Natural killer cell (primary cell): ENCODE results near the gene UBP1. TPM values are rescaled to one million over a fixed set of nuclear protein-coding genes. Genes with fewer than 3 reads are reported as not detected.
"Not testable (repeated sequence)": the region's sequence is repeated elsewhere in the genome, so short reads cannot be mapped to it uniquely, and the experiment has no call there.

Source experiments
- ATAC-seq, 3 donors: fragments of 150-1000 bp in 2 of 3; fragments of 200-7000 bp in 1 of 3; cut with Tn5 transposase; 1 replicate in 1 of 3; 2 replicates in 2 of 3; pipeline ENCODE4 v1.10.0; 2021; ENCODE audit warnings: mild to moderate bottlenecking in 2 of 3, moderate library complexity in 2 of 3
- DNase-seq, 2 donors: peaks; one replicate each; pipeline versions ENCODE4 v3.0.0 to v3.0.0-alpha.2; 2013 to 2021; ENCODE audit warnings: mixed read lengths in 1 of 2
- H3K27ac ChIP-seq: one replicate; pipeline ENCODE4 v1.5.1; 2013; ENCODE audit warnings: mild to moderate bottlenecking, low read length
- H3K27me3 ChIP-seq: one replicate; pipeline ENCODE4 v1.6.1; 2013; ENCODE audit warnings: low read length; ENCODE audit not compliant: control insufficient read depth, insufficient read depth
- H3K36me3 ChIP-seq: one replicate; pipeline ENCODE4 v1.6.1; 2013; ENCODE audit warnings: low read length; ENCODE audit not compliant: control insufficient read depth, insufficient read depth
- H3K4me1 ChIP-seq: one replicate; pipeline ENCODE4 v1.6.1; 2013; ENCODE audit warnings: low read length; ENCODE audit not compliant: control insufficient read depth, insufficient read depth
- H3K4me3 ChIP-seq: one replicate; pipeline ENCODE4 v1.5.1; 2013; ENCODE audit warnings: low read length
- H3K9me3 ChIP-seq: one replicate; pipeline ENCODE4 v1.6.1; 2013; ENCODE audit warnings: low read length; ENCODE audit not compliant: control insufficient read depth, insufficient read depth
- H3K27ac Mint-ChIP-seq, 2 donors: one replicate each; pipeline ENCODE4 v1.8.0; 2022; ENCODE audit warnings: mild to moderate bottlenecking in 2 of 2, mixed read lengths in 2 of 2, moderate library complexity in 1 of 2
- H3K27me3 Mint-ChIP-seq, 2 donors: one replicate each; pipeline ENCODE4 v1.8.0; 2022; ENCODE audit warnings: low read depth in 2 of 2, mixed read lengths in 2 of 2
- H3K36me3 Mint-ChIP-seq: one replicate; pipeline ENCODE4 v1.8.0; 2022; ENCODE audit warnings: mixed read lengths
- H3K4me1 Mint-ChIP-seq, 2 donors: one replicate each; pipeline ENCODE4 v1.8.0; 2022; ENCODE audit warnings: mixed read lengths in 2 of 2
- H3K4me3 Mint-ChIP-seq: one replicate; pipeline ENCODE4 v1.8.0; 2022; ENCODE audit warnings: mild to moderate bottlenecking, moderate library complexity, mixed read lengths
- H3K9me3 Mint-ChIP-seq, 2 donors: one replicate each; pipeline ENCODE4 v1.8.0; 2022; ENCODE audit warnings: mixed read lengths in 2 of 2
- WGBS: methylation state at CpG from one replicate; pipeline ENCODE4 v1.1.7; 2013; ENCODE audit warnings: missing lambda C conversion rate; ENCODE audit not compliant: insufficient coverage; 5-methylcytosine and 5-hydroxymethylcytosine counted together
- intact Hi-C: fragments of 100-400 bp; cut with micrococcal nuclease; formaldehyde crosslinking; loops from one replicate; pipeline ENCODE4 v1.14.2; 2022
- total RNA-seq, 4 donors: library from RNA; stranded (reverse); fragments of 120-200 nt in 1 of 4; gene quantifications; one replicate each; pipeline versions ENCODE4 v1.2.3 to v1.2.4, GENCODE V29; 2013 to 2022
- TF ChIP-seq, protein P1 (sequence below): fragments of 200-600 bp; IDR thresholded peaks from one replicate; pipeline ENCODE4 v1.8.0; 2022; ENCODE audit warnings: antibody characterized with exemption

UBP1 gene
- total RNA-seq, 3 donors from 2014 or later (not counting 1 experiment from before 2014, with no cell fraction given) = 70.3 to 78.4 (median 76.7) TPM

DNA sequence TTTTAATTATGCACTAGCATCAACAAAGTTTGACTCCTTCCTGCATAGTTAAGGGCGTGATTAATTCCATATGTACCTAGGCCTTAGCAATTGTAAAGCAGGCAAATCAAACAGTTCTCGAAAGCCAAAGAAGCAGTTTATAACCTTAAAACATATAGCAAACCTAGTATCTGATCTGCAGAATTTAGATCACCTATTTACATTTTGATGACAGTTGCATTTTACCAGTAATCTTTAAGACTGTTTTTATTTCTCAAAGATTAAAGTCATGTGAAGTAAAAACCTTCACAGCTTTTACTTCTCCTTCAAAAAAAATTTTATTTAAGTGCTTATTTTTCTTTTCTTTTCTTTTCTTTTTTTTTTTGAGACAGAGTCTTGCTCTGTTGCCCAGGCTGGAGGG, 20.9 kb upstream of the UBP1 start:
- Mint-ChIP-seq H3K27ac (no peak overlapping the region), H3K4me3 (no peak overlapping the region), H3K27me3 (no peaks in the 10 kb centered on the region), H3K9me3 (peaks cover 7 to 8% of the 10 kb centered on the region in 2 donors), H3K4me1 (no peaks in the 10 kb centered on the region), H3K36me3 (peaks cover 34% of the 10 kb centered on the region)
- H3K27ac ChIP-seq = no peak overlapping the region
- no peaks in the 10 kb centered on the region for H3K4me1 ChIP-seq
- TF ChIP-seq, protein P1, sequence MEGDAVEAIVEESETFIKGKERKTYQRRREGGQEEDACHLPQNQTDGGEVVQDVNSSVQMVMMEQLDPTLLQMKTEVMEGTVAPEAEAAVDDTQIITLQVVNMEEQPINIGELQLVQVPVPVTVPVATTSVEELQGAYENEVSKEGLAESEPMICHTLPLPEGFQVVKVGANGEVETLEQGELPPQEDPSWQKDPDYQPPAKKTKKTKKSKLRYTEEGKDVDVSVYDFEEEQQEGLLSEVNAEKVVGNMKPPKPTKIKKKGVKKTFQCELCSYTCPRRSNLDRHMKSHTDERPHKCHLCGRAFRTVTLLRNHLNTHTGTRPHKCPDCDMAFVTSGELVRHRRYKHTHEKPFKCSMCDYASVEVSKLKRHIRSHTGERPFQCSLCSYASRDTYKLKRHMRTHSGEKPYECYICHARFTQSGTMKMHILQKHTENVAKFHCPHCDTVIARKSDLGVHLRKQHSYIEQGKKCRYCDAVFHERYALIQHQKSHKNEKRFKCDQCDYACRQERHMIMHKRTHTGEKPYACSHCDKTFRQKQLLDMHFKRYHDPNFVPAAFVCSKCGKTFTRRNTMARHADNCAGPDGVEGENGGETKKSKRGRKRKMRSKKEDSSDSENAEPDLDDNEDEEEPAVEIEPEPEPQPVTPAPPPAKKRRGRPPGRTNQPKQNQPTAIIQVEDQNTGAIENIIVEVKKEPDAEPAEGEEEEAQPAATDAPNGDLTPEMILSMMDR = no peak
- WGBS = 93% methylated on average over 2 of the region's 2 CpGs
- H3K36me3 ChIP-seq = no peaks in the 10 kb centered on the region
- H3K4me3 ChIP-seq = no peak overlapping the region
- no peaks in the 10 kb centered on the region for H3K27me3 ChIP-seq
- intact Hi-C loops = no loop called here
- DNase-seq (no peak), ATAC-seq (no peak)
- H3K9me3 ChIP-seq = peaks cover 21% of the 10 kb centered on the region

DNA sequence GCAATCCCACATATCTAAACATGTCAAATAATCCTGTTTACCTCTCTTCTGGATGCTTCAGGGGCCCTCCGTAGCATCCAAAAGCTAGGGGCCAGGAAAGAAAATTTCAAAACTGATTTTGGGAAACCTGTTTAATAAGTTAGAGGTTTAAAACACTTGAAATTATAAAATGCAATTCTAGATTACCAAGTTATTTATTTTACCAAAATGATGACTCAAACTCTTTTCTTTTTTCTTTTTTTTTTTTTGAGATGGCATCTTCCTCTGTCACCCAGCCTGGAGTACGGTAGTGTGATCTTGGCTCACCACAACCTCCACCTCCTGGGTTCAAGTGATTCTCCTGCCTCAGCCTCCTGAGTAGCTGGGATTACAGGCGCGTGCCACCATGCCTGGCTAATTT, 19.4 kb upstream of the UBP1 start:
- DNase-seq, H3K27me3 Mint-ChIP-seq, H3K27ac ChIP-seq, H3K4me3 Mint-ChIP-seq, intact Hi-C loops, H3K4me3 ChIP-seq, ATAC-seq, H3K27ac Mint-ChIP-seq, H3K36me3 ChIP-seq, H3K9me3 Mint-ChIP-seq, H3K27me3 ChIP-seq, H3K4me1 Mint-ChIP-seq, H3K4me1 ChIP-seq: not testable (repeated sequence)
- peaks cover 21% of the 10 kb centered on the region for H3K9me3 ChIP-seq
- WGBS = 97% methylated on average over 4 of the region's 4 CpGs
- H3K36me3 Mint-ChIP-seq = peaks cover 29% of the 10 kb centered on the region

DNA sequence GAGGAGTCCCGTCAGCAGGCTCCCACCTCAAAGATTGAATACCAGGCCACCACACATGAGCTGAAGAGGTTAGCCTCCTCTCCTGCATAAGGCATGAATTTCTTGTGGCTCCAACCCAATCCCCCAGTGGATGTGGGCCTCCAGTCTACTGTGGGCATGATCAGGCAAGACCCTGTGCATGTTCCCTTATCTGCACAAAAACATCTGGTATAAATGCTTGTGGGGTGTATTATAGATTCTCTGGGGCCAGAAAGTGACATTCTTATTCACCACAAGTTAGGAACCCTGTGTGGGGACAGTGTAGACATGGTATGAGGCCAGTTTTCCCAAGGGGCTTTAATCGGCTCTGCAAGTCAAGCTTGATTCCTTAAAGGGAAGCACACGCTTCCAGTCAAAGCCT, 18.2 kb upstream of the UBP1 start:
- no peak for DNase-seq
- Histone ChIP-seq H3K36me3 (no peaks in the 10 kb centered on the region), H3K9me3 (peaks cover 21% of the 10 kb centered on the region), H3K27me3 (no peaks in the 10 kb centered on the region), H3K27ac (no peak overlapping the region), H3K4me1 (no peaks in the 10 kb centered on the region), H3K4me3 (no peak overlapping the region)
- intact Hi-C loops = no loop called here
- 94% methylated on average over 3 of the region's 3 CpGs for WGBS
- TF ChIP-seq, protein P1 = no peak
- H3K36me3 Mint-ChIP-seq = peaks cover 24% of the 10 kb centered on the region
- H3K27me3 Mint-ChIP-seq = peaks cover 0 to 4% of the 10 kb centered on the region in 2 donors
- H3K4me1 Mint-ChIP-seq = peaks cover 0 to 8% of the 10 kb centered on the region in 2 donors
- no peak overlapping the region for H3K27ac Mint-ChIP-seq
- H3K9me3 Mint-ChIP-seq = peaks cover 7 to 10% of the 10 kb centered on the region in 2 donors
- no peak overlapping the region for H3K4me3 Mint-ChIP-seq
- ATAC-seq = no peak

DNA sequence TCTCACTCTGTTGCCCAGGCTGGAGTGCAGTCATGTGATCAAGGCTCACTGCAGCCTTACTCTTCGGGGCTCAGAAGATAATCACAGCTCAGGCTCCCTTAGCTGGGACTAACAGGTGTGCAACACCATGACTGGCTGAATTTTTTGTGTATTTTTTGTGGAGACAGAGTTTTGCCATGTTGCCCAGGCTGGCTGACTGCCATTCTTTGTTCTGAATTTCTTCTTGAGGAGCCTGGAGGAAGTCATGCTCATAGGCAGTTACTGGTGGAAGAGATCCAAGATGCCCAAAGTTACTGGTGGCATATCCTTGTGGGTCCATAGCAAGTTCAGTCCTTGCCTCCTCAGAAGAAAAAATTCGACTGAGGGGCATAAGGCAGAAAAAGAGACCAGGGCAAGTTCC, 16.6 kb upstream of the UBP1 start:
- no peak overlapping the region for H3K27ac ChIP-seq
- intact Hi-C loops = no loop called here
- no peaks in the 10 kb centered on the region for H3K4me1 ChIP-seq
- H3K27ac Mint-ChIP-seq = no peak overlapping the region
- H3K9me3 ChIP-seq = peaks cover 24% of the 10 kb centered on the region
- WGBS = 82% methylated on average over 2 of the region's 2 CpGs
- no peak overlapping the region for H3K4me3 ChIP-seq
- peaks cover 0 to 8% of the 10 kb centered on the region in 2 donors for H3K4me1 Mint-ChIP-seq
- H3K9me3 Mint-ChIP-seq = peaks cover 6 to 7% of the 10 kb centered on the region in 2 donors
- ATAC-seq = no peak
- TF ChIP-seq, protein P1 = no peak
- no peak overlapping the region for H3K4me3 Mint-ChIP-seq
- no peaks in the 10 kb centered on the region for H3K36me3 ChIP-seq
- DNase-seq = no peak
- H3K27me3 ChIP-seq = no peaks in the 10 kb centered on the region
- peaks cover 0 to 4% of the 10 kb centered on the region in 2 donors for H3K27me3 Mint-ChIP-seq
- H3K36me3 Mint-ChIP-seq = peaks cover 9% of the 10 kb centered on the region
